ENCODE results near the gene FASTK.

The FASTK gene

DNA sequence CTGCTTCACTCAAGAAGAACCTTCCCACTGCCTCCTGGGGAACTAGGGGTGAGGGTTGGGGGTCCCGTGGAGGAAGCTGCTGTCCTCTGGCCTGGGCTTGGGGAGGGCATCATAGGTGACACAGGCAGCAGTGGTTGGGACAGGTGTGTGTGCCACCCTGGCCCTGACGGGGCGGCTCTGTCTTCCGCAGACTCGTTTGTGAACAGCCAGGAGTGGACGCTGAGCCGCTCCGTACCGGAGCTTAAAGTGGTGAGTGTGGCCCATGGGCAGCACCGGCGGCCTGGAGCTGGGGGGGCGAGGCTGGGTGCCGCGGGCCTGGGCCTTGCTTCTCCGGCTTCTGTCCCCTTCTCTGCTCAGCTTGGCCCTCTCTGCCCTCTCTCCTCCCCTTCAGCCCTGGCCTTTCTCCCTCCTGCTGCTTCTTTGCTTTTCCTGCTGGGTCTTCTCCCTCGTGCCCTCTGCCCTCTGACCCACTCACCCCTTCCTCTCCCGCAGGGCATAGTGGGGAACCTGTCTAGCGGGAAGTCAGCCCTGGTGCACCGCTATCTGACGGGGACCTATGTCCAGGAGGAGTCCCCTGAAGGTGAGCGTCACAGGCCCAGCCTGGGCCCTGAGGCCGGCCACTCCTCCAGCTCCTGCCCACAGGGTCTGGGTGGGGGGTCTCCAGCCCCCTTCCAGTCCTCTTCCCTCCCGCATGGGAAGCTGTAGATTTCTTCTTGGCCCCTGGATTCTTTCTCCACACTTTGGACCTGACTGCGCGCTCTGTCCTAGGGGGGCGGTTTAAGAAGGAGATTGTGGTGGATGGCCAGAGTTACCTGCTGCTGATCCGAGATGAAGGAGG, 36.2 kb upstream of the FASTK start:
- in situ Hi-C loops (cut with HindIII; ENCODE audit: low pct_ligation_motif_present, low sequenced_read_pairs) = no loop called here
- TF ChIP-seq, protein P1, sequence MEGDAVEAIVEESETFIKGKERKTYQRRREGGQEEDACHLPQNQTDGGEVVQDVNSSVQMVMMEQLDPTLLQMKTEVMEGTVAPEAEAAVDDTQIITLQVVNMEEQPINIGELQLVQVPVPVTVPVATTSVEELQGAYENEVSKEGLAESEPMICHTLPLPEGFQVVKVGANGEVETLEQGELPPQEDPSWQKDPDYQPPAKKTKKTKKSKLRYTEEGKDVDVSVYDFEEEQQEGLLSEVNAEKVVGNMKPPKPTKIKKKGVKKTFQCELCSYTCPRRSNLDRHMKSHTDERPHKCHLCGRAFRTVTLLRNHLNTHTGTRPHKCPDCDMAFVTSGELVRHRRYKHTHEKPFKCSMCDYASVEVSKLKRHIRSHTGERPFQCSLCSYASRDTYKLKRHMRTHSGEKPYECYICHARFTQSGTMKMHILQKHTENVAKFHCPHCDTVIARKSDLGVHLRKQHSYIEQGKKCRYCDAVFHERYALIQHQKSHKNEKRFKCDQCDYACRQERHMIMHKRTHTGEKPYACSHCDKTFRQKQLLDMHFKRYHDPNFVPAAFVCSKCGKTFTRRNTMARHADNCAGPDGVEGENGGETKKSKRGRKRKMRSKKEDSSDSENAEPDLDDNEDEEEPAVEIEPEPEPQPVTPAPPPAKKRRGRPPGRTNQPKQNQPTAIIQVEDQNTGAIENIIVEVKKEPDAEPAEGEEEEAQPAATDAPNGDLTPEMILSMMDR (IDR thresholded peaks at IDR 0.05; ENCODE audit: low read depth, low read length, missing control alignments) = no peak
- Histone ChIP-seq H3K4me3 (ENCODE audit: low read depth, low read length) (no peak overlapping the region), H3K36me3 (replicated peaks) (peaks cover 35% of the 10 kb centered on the region), H3K27me3 (replicated peaks) (no peaks in the 10 kb centered on the region), H3K27ac (no peak overlapping the region)
- DNase-seq = no peak

DNA sequence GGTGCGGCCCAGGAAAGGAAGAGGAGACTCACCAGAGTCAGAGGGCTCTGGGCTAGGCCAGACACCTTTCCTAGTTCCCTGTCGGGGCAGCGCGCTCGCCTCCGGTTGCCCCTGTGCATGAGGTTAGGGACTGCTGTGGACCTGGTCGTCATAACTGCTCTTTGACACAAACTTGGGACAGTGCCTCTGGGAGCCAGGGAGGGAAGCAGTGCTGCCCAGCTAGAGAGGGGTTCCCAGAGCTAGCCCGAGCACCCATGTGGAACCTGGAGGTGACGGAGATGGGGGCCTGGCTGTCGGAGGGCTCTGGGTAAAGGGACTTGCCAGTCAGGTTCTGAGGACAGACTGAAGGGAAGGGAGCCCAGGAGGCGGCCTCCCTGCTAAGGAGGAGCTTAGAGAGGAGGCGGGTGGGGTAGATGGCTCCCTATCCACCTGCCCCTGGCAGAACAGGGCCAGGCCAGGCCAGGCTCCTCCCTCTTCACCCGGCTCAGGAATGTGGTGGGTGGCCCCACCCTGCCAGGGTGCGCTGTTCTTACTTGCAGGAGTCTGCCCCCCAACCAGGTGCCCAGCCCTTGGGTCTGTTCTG, 35.3 kb upstream of the FASTK start:
- no peak overlapping the region for H3K27ac ChIP-seq
- no peak for DNase-seq
- peak overlapping the region; percentile 22 for H3K4me3 ChIP-seq (ENCODE audit: low read depth, low read length)
- H3K27me3 ChIP-seq (replicated peaks) = no peaks in the 10 kb centered on the region
- TF ChIP-seq, protein P1 (IDR thresholded peaks at IDR 0.05; ENCODE audit: low read depth, low read length, missing control alignments) = no peak
- H3K36me3 ChIP-seq (replicated peaks) = peaks cover 29% of the 10 kb centered on the region
- in situ Hi-C loops (cut with HindIII; ENCODE audit: low pct_ligation_motif_present, low sequenced_read_pairs) = no loop called here

DNA sequence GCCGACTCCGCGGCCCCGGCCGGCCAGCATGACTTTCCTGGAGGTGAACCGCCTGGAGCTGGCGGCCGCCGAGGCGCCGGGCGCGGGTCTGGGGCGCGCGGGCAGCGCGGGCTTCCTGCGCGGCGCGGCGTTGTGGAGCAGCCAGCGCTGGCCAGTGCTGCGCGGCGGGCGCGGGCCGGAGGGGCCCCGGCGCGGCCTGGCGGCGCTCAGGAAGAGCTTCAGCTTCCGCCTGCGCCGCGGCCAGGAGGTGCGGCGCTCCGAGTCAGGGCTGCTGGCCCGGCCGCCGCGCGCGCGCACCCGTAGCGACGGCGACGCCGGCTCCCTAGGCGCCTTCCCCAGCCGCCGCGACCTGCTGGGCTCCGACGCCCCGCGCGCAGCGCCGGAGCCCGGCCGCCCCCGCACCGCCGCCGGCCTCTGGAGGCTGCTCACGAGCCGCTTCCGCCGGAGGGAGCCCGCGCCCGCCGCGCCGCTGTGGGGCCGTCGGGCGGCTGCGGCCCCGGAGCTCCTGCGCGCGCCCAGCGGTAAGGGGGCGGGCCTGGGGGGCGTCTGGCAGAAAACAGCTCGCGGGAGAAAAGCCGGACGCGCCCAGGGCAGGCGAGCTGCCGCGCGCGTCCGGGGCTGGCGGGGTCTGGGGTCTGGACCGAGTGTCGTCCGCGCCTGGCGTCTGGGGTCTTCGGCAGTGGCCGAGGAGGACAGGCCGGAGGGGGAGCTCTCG, 34.7 kb upstream of the FASTK start:
- in situ Hi-C loops (cut with HindIII; ENCODE audit: low pct_ligation_motif_present, low sequenced_read_pairs) = no loop called here
- DNase-seq = no peak
- peaks cover 23% of the 10 kb centered on the region for H3K36me3 ChIP-seq (replicated peaks)
- TF ChIP-seq, protein P1 (IDR thresholded peaks at IDR 0.05; ENCODE audit: low read depth, low read length, missing control alignments) = no peak
- peak overlapping the region; percentile 22 for H3K4me3 ChIP-seq (ENCODE audit: low read depth, low read length)
- H3K27me3 ChIP-seq (replicated peaks) = no peaks in the 10 kb centered on the region
- no peak overlapping the region for H3K27ac ChIP-seq

GRCh38 chr7:151114151-151115090, 33.8 kb upstream of the FASTK start:
- in situ Hi-C loops (cut with HindIII; ENCODE audit: low pct_ligation_motif_present, low sequenced_read_pairs) = no loop called here
- no peaks in the 10 kb centered on the region for H3K27me3 ChIP-seq (replicated peaks)
- H3K27ac ChIP-seq = peak overlapping the region; percentile 55
- TF ChIP-seq, protein P1 (IDR thresholded peaks at IDR 0.05; ENCODE audit: low read depth, low read length, missing control alignments) = no peak
- peaks cover 14% of the 10 kb centered on the region for H3K36me3 ChIP-seq (replicated peaks)
- DNase-seq = no peak
- peak overlapping the region; percentile 22 for H3K4me3 ChIP-seq (ENCODE audit: low read depth, low read length)

DNA sequence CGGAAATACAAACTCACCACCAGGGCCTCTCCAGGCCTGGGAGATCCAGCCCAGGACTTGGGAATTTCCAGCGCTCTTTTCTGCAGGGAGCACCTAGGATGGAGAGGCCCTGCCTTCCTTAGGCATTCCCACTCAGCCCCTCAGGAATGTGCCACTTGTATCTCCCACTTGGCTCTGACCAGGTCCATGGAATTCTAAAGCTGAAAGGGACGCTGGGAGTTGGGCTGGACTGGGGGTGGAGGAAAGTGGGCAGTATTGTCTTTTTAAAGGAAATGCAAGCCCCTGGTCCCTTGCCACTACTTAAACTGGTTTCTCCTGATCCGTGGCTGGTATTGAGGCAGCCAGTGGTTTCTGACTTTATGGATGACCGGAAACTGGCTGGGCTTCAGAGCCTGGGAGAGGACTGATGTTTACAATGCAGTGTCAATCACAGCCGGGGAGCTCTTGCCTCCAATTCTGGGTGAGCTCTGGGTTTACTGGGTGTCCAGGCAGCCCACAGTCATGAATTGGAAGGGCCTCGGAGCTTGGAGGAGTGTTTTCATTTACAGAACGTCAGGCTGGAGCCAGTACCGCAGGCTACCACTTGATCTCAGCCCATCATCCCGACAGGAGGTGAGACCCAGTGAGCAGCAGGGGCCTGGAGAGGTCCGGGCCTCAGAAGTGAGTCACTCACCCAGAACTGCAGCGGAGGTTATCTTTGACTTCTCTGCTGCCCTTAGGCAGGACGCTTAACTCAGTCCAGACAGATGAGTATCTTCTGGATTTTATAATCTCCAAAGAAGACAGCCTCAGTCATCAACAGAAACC, 32.9 kb upstream of the FASTK start:
- in situ Hi-C loops (cut with HindIII; ENCODE audit: low pct_ligation_motif_present, low sequenced_read_pairs) = no loop called here
- no peaks in the 10 kb centered on the region for H3K27me3 ChIP-seq (replicated peaks)
- peaks cover 6% of the 10 kb centered on the region for H3K36me3 ChIP-seq (replicated peaks)
- DNase-seq = peak; percentile 66
- H3K4me3 ChIP-seq (ENCODE audit: low read depth, low read length) = peak overlapping the region; percentile 9
- TF ChIP-seq, protein P1 (IDR thresholded peaks at IDR 0.05; ENCODE audit: low read depth, low read length, missing control alignments) = peak; percentile 31
- peak overlapping the region; percentile 55 for H3K27ac ChIP-seq
